B cell (primary cell): ENCODE results near the gene PIPOX. TPM values are rescaled to one million over a fixed set of nuclear protein-coding genes. Genes with fewer than 3 reads are reported as not detected.

Source experiments
- ATAC-seq: fragments of 200-7000 bp; cut with Tn5 transposase; one replicate; pipeline ENCODE4 v1.10.0; 2021; ENCODE audit warnings: low read depth, mild to moderate bottlenecking, moderate number of reproducible peaks, moderate library complexity
- CTCF ChIA-PET: fragments of 350-600 bp; sonication (Branson Sonifier 250); formaldehyde crosslinking; loops from one replicate; lab custom pipeline; 2021; ENCODE audit warnings: antibody characterized with exemption, inconsistent platforms; lab: Charles Lee
- POLR2A ChIA-PET: fragments of 350-600 bp; sonication (Branson Sonifier 250); formaldehyde crosslinking; loops from one replicate; lab custom pipeline; 2021; ENCODE audit warnings: antibody characterized with exemption; lab: Charles Lee
- DNase-seq: peaks from one replicate; pipeline ENCODE4 v3.0.0; 2013
- H2AFZ ChIP-seq: 2 replicates; pipeline ENCODE4 v1.6.1; 2012; ENCODE audit warnings: mild to moderate bottlenecking, low read depth, low read length; ENCODE audit not compliant: insufficient read depth, poor library complexity, severe bottlenecking
- H3K27ac ChIP-seq, 2 donors: 1 replicate in 1 of 2; 2 replicates in 1 of 2; pipeline ENCODE4 v1.5.1; 2012 to 2013; ENCODE audit warnings: low read length in 2 of 2, mild to moderate bottlenecking in 2 of 2, moderate library complexity in 1 of 2
- H3K27me3 ChIP-seq, 4 experiments: fragments of 200-600 bp in 1 of 4; sonication (generic) in 1 of 4; replicated peaks in 1 of 4; 1 replicate in 2 of 4; 2 replicates in 2 of 4; pipeline versions ENCODE4 v1.6.1 to v1.7.0; 2013 to 2016; ENCODE audit warnings: low read length in 3 of 4, mild to moderate bottlenecking in 2 of 4, mixed read lengths in 1 of 4, moderate library complexity in 1 of 4; ENCODE audit not compliant: insufficient read depth in 4 of 4, control insufficient read depth in 3 of 4; ENCODE audit errors: control extremely low read depth in 1 of 4
- H3K36me3 ChIP-seq, 2 experiments: replicated peaks in 1 of 2; 1 replicate in 1 of 2; 2 replicates in 1 of 2; pipeline versions ENCODE4 v1.6.1 to v1.7.1; 2013; ENCODE audit warnings: low read length in 1 of 2; ENCODE audit not compliant: insufficient read depth in 2 of 2, control insufficient read depth in 1 of 2; ENCODE audit errors: control extremely low read depth in 1 of 2, extremely low read depth in 1 of 2
- H3K4me1 ChIP-seq, 2 donors: fragments of 200-600 bp in 1 of 2; sonication (generic) in 1 of 2; 1 replicate in 1 of 2; 2 replicates in 1 of 2; pipeline versions ENCODE4 v1.5.1 to v1.6.1; 2013 to 2017; ENCODE audit warnings: low read length in 2 of 2; ENCODE audit not compliant: control insufficient read depth in 2 of 2, insufficient read depth in 2 of 2
- H3K4me2 ChIP-seq: replicated peaks from 2 replicates; pipeline ENCODE3; 2012; ENCODE audit warnings: mild to moderate bottlenecking, low read depth, low read length; ENCODE audit not compliant: poor library complexity, severe bottlenecking
- H3K4me3 ChIP-seq, 5 experiments: fragments of 200-600 bp in 1 of 5; sonication (generic) in 1 of 5; 1 replicate in 3 of 5; 2 replicates in 2 of 5; pipeline versions ENCODE4 v1.5.1 to v1.7.0; 2011 to 2016; ENCODE audit warnings: low read length in 4 of 5, mild to moderate bottlenecking in 4 of 5, low read depth in 2 of 5, control low read depth in 1 of 5, moderate library complexity in 1 of 5; ENCODE audit not compliant: insufficient read depth in 1 of 5; ENCODE audit errors: control extremely low read depth in 1 of 5, extremely low read depth in 1 of 5
- H3K79me2 ChIP-seq: fragments of 200-600 bp; sonication (generic); one replicate; pipeline ENCODE4 v1.6.0; 2016; ENCODE audit warnings: low read length; ENCODE audit not compliant: control insufficient read depth, insufficient read depth
- H3K9ac ChIP-seq: fragments of 200-600 bp; sonication (generic); 2 replicates; pipeline ENCODE4 v1.6.1; 2017; ENCODE audit warnings: mild to moderate bottlenecking, low read length, moderate library complexity
- H3K9me3 ChIP-seq, 3 donors: one replicate each; pipeline versions ENCODE4 v1.6.1 to v1.7.1; 2013; ENCODE audit warnings: low read length in 2 of 3; ENCODE audit not compliant: control insufficient read depth in 2 of 3, insufficient read depth in 1 of 3; ENCODE audit errors: control extremely low read depth in 1 of 3
- H4K20me1 ChIP-seq: 2 replicates; pipeline ENCODE4 v1.6.0; 2012; ENCODE audit warnings: mild to moderate bottlenecking, low read length; ENCODE audit not compliant: insufficient read depth, control insufficient read depth, poor library complexity, severe bottlenecking
- H3K27ac Mint-ChIP-seq: one replicate; pipeline ENCODE4 v1.8.0; 2021; ENCODE audit warnings: mixed read lengths
- H3K27me3 Mint-ChIP-seq: one replicate; pipeline ENCODE4 v1.8.0; 2021; ENCODE audit warnings: mixed read lengths
- H3K4me1 Mint-ChIP-seq: one replicate; pipeline ENCODE4 v1.8.0; 2021; ENCODE audit warnings: mixed read lengths
- H3K4me3 Mint-ChIP-seq: one replicate; pipeline ENCODE4 v1.8.0; 2021; ENCODE audit warnings: mixed read lengths
- H3K9me3 Mint-ChIP-seq: one replicate; pipeline ENCODE4 v1.8.0; 2022; ENCODE audit warnings: mixed read lengths; ENCODE audit not compliant: insufficient read depth
- CTCF ChIP-seq: fragments of 200-600 bp; IDR thresholded peaks from one replicate; pipeline ENCODE4 v1.8.0; 2022; ENCODE audit warnings: antibody characterized with exemption, mild to moderate bottlenecking
- EZH2 ChIP-seq: IDR thresholded peaks from 2 replicates; pipeline ENCODE4 v1.6.1; 2012; ENCODE audit warnings: borderline replicate concordance, low read depth, mild to moderate bottlenecking, moderate library complexity, low read length; ENCODE audit not compliant: insufficient read depth, poor library complexity, severe bottlenecking
- WGBS: methylation state at CpG from one replicate; pipeline ENCODE4 v1.1.5; 2013; ENCODE audit warnings: missing lambda C conversion rate; ENCODE audit not compliant: insufficient coverage; 5-methylcytosine and 5-hydroxymethylcytosine counted together
- intact Hi-C: fragments of 100-400 bp; cut with micrococcal nuclease; formaldehyde crosslinking; loops from one replicate; pipeline ENCODE4 v1.10.0; 2022
- polyA plus RNA-seq: library from polyadenylated mRNA; depleted of rRNA; stranded (reverse); fragments of >200 nt; gene quantifications from 2 replicates; pipeline ENCODE4 v1.2.3, GENCODE V29; 2012
- total RNA-seq, 2 donors: library from RNA; stranded (reverse); fragments of 120-200 nt in 1 of 2; gene quantifications; 1 replicate in 1 of 2; 2 replicates in 1 of 2; pipeline versions ENCODE4 v1.2.3 to v1.2.4, GENCODE V29; 2013 to 2022

PIPOX gene
- total and polyA plus RNA-seq, 2 donors (not counting 1 experiment from before 2014, with no cell fraction given), result 0.95 to 15.0 TPM

GRCh38 chr17:29005936-29006511 lies 36.9 kb upstream of the PIPOX start, which contains the start of gene SEZ6:
SEZ6 (minus strand) TSS chr17:29006033; CDS start chr17:29005869, 164 bp downstream.
- H3K4me3 Mint-ChIP-seq, result no peak within 1 kb of the TSS

More at GRCh38 chr17:29005936-29006511, 36.9 kb upstream of the PIPOX start, which contains the start of gene SEZ6:
- Histone ChIP-seq H3K4me2 (no peak within 1 kb of the TSS), H3K4me3 (no peak within 1 kb of the TSS), H3K4me1 (peaks cover 0 to 11% of the 10 kb centered on the region in 2 donors), H3K9me3 (peaks cover 0 to 30% (median 0%) of the 10 kb centered on the region in 3 donors), H3K27ac (no peak within 1 kb of the TSS), H2AFZ (no peak within 1 kb of the TSS), H3K36me3 (no peaks in the 10 kb centered on the region), H3K27me3 (peaks cover 0 to 53% (median 26%) of the 10 kb centered on the region in 4 experiments), H3K79me2 (no peaks in the 10 kb centered on the region), H3K9ac (no peak within 1 kb of the TSS), H4K20me1 (no peaks in the 10 kb centered on the region)
- ATAC-seq, result peak; percentile 43
- ChIA-PET POLR2A (no interaction called here), CTCF (no interaction called here)
- H3K27ac Mint-ChIP-seq, result no peak within 1 kb of the TSS
- no peaks in the 10 kb centered on the region for H3K4me1 Mint-ChIP-seq
- 5% methylated on average over 41 of the region's 43 CpGs for WGBS
- DNase-seq, result peak; percentile 60
- no peaks in the 10 kb centered on the region for H3K9me3 Mint-ChIP-seq
- TF ChIP-seq EZH2, result no peak
- TF ChIP-seq CTCF, result no peak
- intact Hi-C loops, result no loop called here
- peaks cover 65% of the 10 kb centered on the region for H3K27me3 Mint-ChIP-seq
